GM12892 (cell line): Measurements from ENCODE around the gene HOXD8.

Source experiments
- POLR2A ChIP-seq: IDR thresholded peaks from 2 replicates; pipeline ENCODE4 v1.6.1; 2011; ENCODE audit warnings: low read depth, low read length, control low read depth
- POLR2AphosphoS5 ChIP-seq: IDR thresholded peaks from 2 replicates; pipeline ENCODE4 v1.6.1; 2011; ENCODE audit warnings: low read depth, low read length, control low read depth
- TAF1 ChIP-seq: IDR thresholded peaks from 2 replicates; pipeline ENCODE4 v1.6.1; 2011; ENCODE audit warnings: low read depth, mild to moderate bottlenecking, control low read depth, low read length, borderline replicate concordance

GRCh38 chr2:176089843-176090395 lies 39.6 kb upstream of the HOXD8 start:
- TF ChIP-seq POLR2A (no peak), TAF1 (no peak), POLR2AphosphoS5 (no peak)
